HG03280 (cell line): ENCODE measurements around the gene DDTL.
"Not testable (repeated sequence)": the region's sequence is repeated elsewhere in the genome, so short reads cannot be mapped to it uniquely, and the experiment has no call there.

ENCODE experiments used
- ATAC-seq: cut with Tn5 transposase; IDR thresholded peaks from one replicate; pipeline ENCODE4 v1.9.1; 2021; ENCODE audit warnings: mild to moderate bottlenecking, moderate library complexity; ENCODE audit not compliant: unreplicated experiment

DDTL gene

GRCh38 chr22:23969071-23969470 is 2.4 kb downstream of the DDTL start:
- ATAC-seq: no peak

- ATAC-seq: no peak
Observed at GRCh38 chr22:23970201-23970641, 3.5 kb downstream of the DDTL start.

GRCh38 chr22:23970816-23971486 is 4.3 kb downstream of the DDTL start:
- no peak for ATAC-seq

- ATAC-seq: not testable (repeated sequence)
Observed at GRCh38 chr22:23971927-23972326, 5.2 kb downstream of the DDTL start.

- peak; percentile 88 for ATAC-seq
Observed at GRCh38 chr22:23974345-23974744, 7.7 kb downstream of the DDTL start, which contains the start of gene DDT. Gene DDT, minus strand, starts transcription at chr22:23974441. Its CDS starts 27 bp downstream, at chr22:23974414.

GRCh38 chr22:23974836-23975352 is 8.2 kb downstream of the DDTL start:
- ATAC-seq: peak; percentile 34

GRCh38 chr22:23977304-23977703 is 10.6 kb downstream of the DDTL start:
- ATAC-seq: not testable (repeated sequence)

- not testable (repeated sequence) for ATAC-seq
Observed at GRCh38 chr22:23979557-23980240, 13.0 kb downstream of the DDTL start, which contains the start of gene GSTT2. Gene GSTT2, plus strand, starts transcription at chr22:23980134.

GRCh38 chr22:23980567-23980966 is 13.9 kb downstream of the DDTL start:
- not testable (repeated sequence) for ATAC-seq

- ATAC-seq: no peak
Observed at GRCh38 chr22:23984430-23984829, 17.7 kb downstream of the DDTL start.

- ATAC-seq: not testable (repeated sequence)
Observed at GRCh38 chr22:23986089-23986488, 19.4 kb downstream of the DDTL start.

GRCh38 chr22:23986538-23987178 is 20.0 kb downstream of the DDTL start:
- ATAC-seq: not testable (repeated sequence)

- ATAC-seq: not testable (repeated sequence)
Observed at GRCh38 chr22:23989583-23990244, 23.0 kb downstream of the DDTL start.

- ATAC-seq: not testable (repeated sequence)
Observed at GRCh38 chr22:23993080-23993479, 26.4 kb downstream of the DDTL start.

GRCh38 chr22:23993581-23994177 is 27.0 kb downstream of the DDTL start:
- ATAC-seq: not testable (repeated sequence)

GRCh38 chr22:23997092-23997491 is 30.4 kb downstream of the DDTL start:
- ATAC-seq: no peak

GRCh38 chr22:23999779-24000178 is 33.1 kb downstream of the DDTL start:
- not testable (repeated sequence) for ATAC-seq

GRCh38 chr22:24001314-24001713 is 34.6 kb downstream of the DDTL start:
- no peak for ATAC-seq

GRCh38 chr22:24002272-24002671 is 35.6 kb downstream of the DDTL start:
- ATAC-seq: no peak

GRCh38 chr22:24002851-24003250 is 36.2 kb downstream of the DDTL start:
- no peak for ATAC-seq
